GM23338 (cell line): ENCODE results near the gene TXLNG. TPM values are rescaled to one million over a fixed set of nuclear protein-coding genes. Genes with fewer than 3 reads are reported as not detected.

ENCODE experiments used
- ATAC-seq: fragments of 200-7000 bp; cut with Tn5 transposase; 3 replicates; pipeline ENCODE4 v1.9.1; 2020
- DNase-seq: peaks from one replicate; pipeline ENCODE4 v3.0.0-alpha.2; 2015; ENCODE audit warnings: low spot score
- H2AFZ ChIP-seq: fragments of 200-600 bp; sonication (generic); 2 replicates; pipeline ENCODE4 v1.8.0; 2016; ENCODE audit warnings: antibody characterized with exemption, mild to moderate bottlenecking, moderate library complexity
- H3F3A ChIP-seq: fragments of 200-600 bp; sonication (generic); replicated peaks from 2 replicates; pipeline ENCODE4 v1.8.0; 2017; ENCODE audit warnings: antibody characterized with exemption, mixed run types, low read depth
- H3K27ac ChIP-seq: fragments of 200-600 bp; sonication (generic); 2 replicates; pipeline ENCODE4 v1.6.1; 2016; ENCODE audit warnings: low read depth
- H3K27me3 ChIP-seq: fragments of 200-600 bp; sonication (generic); 2 replicates; pipeline ENCODE4 v1.8.0; 2016; ENCODE audit warnings: mild to moderate bottlenecking, mixed run types, moderate library complexity; ENCODE audit not compliant: insufficient read depth
- H3K36me3 ChIP-seq: fragments of 200-600 bp; sonication (generic); 2 replicates; pipeline ENCODE4 v1.8.0; 2016; ENCODE audit warnings: mild to moderate bottlenecking; ENCODE audit not compliant: insufficient read depth
- H3K4me1 ChIP-seq: fragments of 200-600 bp; sonication (generic); 2 replicates; pipeline ENCODE4 v1.8.0; 2016; ENCODE audit warnings: mild to moderate bottlenecking, moderate library complexity; ENCODE audit not compliant: insufficient read depth
- H3K4me2 ChIP-seq: fragments of 200-600 bp; sonication (generic); 2 replicates; pipeline ENCODE4 v1.7.1; 2017; ENCODE audit warnings: mixed run types
- H3K4me3 ChIP-seq: fragments of 200-600 bp; sonication (generic); 2 replicates; pipeline ENCODE4 v1.6.1; 2016; ENCODE audit warnings: mixed run types
- H3K79me2 ChIP-seq: fragments of 200-600 bp; sonication (generic); replicated peaks from 2 replicates; pipeline ENCODE4 v1.8.0; 2017; ENCODE audit warnings: mild to moderate bottlenecking; ENCODE audit not compliant: insufficient read depth
- H3K9me2 ChIP-seq: fragments of 200-600 bp; sonication (generic); 2 replicates; pipeline ENCODE4 v1.8.0; 2017; ENCODE audit not compliant: insufficient read depth
- H4K20me1 ChIP-seq: fragments of 200-600 bp; sonication (generic); replicated peaks from 2 replicates; pipeline ENCODE4 v1.8.0; 2017; ENCODE audit warnings: mild to moderate bottlenecking; ENCODE audit not compliant: insufficient read depth
- H3K27ac Mint-ChIP-seq: 2 replicates; pipeline ENCODE4 v1.8.0; 2020; ENCODE audit warnings: inconsistent platforms, mild to moderate bottlenecking, moderate library complexity, mixed read lengths
- H3K27me3 Mint-ChIP-seq: 3 replicates; pipeline ENCODE4 v1.8.0; 2022; ENCODE audit warnings: low read depth, mild to moderate bottlenecking, moderate library complexity, mixed read lengths, inconsistent platforms; ENCODE audit not compliant: insufficient read depth, poor library complexity
- H3K36me3 Mint-ChIP-seq: 3 replicates; pipeline ENCODE4 v1.8.0; 2021; ENCODE audit warnings: low read depth, mild to moderate bottlenecking, inconsistent platforms, moderate library complexity, mixed read lengths
- H3K4me1 Mint-ChIP-seq: 3 replicates; pipeline ENCODE4 v1.8.0; 2020; ENCODE audit warnings: mild to moderate bottlenecking, inconsistent platforms, mixed read lengths
- H3K4me3 Mint-ChIP-seq: 3 replicates; pipeline ENCODE4 v1.8.0; 2021; ENCODE audit warnings: moderate library complexity, mild to moderate bottlenecking, inconsistent platforms, mixed read lengths
- H3K9me3 Mint-ChIP-seq: 3 replicates; pipeline ENCODE4 v1.8.0; 2020; ENCODE audit warnings: moderate library complexity, mild to moderate bottlenecking, inconsistent platforms, mixed read lengths
- ETS1 ChIP-seq: IDR thresholded peaks from 2 replicates; pipeline ENCODE4 v1.6.1; 2016; ENCODE audit warnings: antibody characterized with exemption
- EZH2 ChIP-seq: fragments of 200-600 bp; sonication (generic); IDR thresholded peaks from one replicate; pipeline ENCODE4 v1.8.0; 2017; ENCODE audit warnings: antibody characterized with exemption, mild to moderate bottlenecking, low read depth; ENCODE audit not compliant: unreplicated experiment
- POLR2AphosphoS5 ChIP-seq: IDR thresholded peaks from 2 replicates; pipeline ENCODE4 v1.6.1; 2016; ENCODE audit warnings: antibody characterized with exemption, low read depth
- REST ChIP-seq: IDR thresholded peaks from one replicate; pipeline ENCODE4 v1.6.1; 2018; ENCODE audit warnings: antibody characterized with exemption; ENCODE audit not compliant: unreplicated experiment
- ZNF114 ChIP-seq: fragments of 250-450 bp; sonication (Bioruptor Pico); IDR thresholded peaks from 2 replicates; pipeline ENCODE4 v1.5.0; 2020; ENCODE audit warnings: mild to moderate bottlenecking, moderate library complexity
- ZNF331 ChIP-seq: fragments of 250-450 bp; sonication (Bioruptor Pico); IDR thresholded peaks from 2 replicates; pipeline ENCODE4 v1.5.0; 2020; ENCODE audit warnings: low read depth, mild to moderate bottlenecking, moderate library complexity
- ZNF462 ChIP-seq: fragments of 250-450 bp; sonication (Bioruptor Pico); IDR thresholded peaks from 2 replicates; pipeline ENCODE4 v1.5.0; 2020; ENCODE audit warnings: mild to moderate bottlenecking, moderate library complexity
- polyA plus RNA-seq: library from polyadenylated mRNA; unstranded; fragments of >200 nt; fragmentation: Nextera tagmentation; extraction: Ambion mirVana; gene quantifications from 2 replicates; pipeline ENCODE4 v1.2.1, GENCODE V29; 2016
- total RNA-seq: library from RNA; depleted of rRNA; stranded (reverse); fragments of >200 nt; shearing (Covaris generic); gene quantifications from 2 replicates; pipeline ENCODE4 v1.2.3, GENCODE V29; 2014

The TXLNG gene
- total and polyA plus RNA-seq, 2 experiments from 2014 or later = 45.3 to 48.4 TPM

- no peaks in the 10 kb centered on the region for H3K9me3 Mint-ChIP-seq
- peak overlapping the region; percentile 73 for H3K4me3 ChIP-seq
- 0 out of 2 replicates have a peak, but pooled peaks cover 6% of the 10 kb centered on the region for H3K36me3 ChIP-seq
- peaks cover 53% of the 10 kb centered on the region for H3K79me2 ChIP-seq
- no peaks in the 10 kb centered on the region for H3K27me3 ChIP-seq
- H3K4me2 ChIP-seq = peak overlapping the region; percentile 85
- peaks cover 9% of the 10 kb centered on the region; the same call in 1 of the 2 replicates for H3K4me1 ChIP-seq
- peaks cover 7% of the 10 kb centered on the region; the same call in 2 of the 3 replicates for H3K4me1 Mint-ChIP-seq
- peaks cover 5% of the 10 kb centered on the region for H3K27me3 Mint-ChIP-seq
- H3F3A ChIP-seq = no peaks in the 10 kb centered on the region
- H2AFZ ChIP-seq = no peak overlapping the region
- ATAC-seq = peak; percentile 44
- H3K27ac Mint-ChIP-seq = no peak overlapping the region
- H3K4me3 Mint-ChIP-seq = peak overlapping the region; percentile 95
- peaks cover 26% of the 10 kb centered on the region for H3K36me3 Mint-ChIP-seq
- no peak overlapping the region for H3K27ac ChIP-seq
- DNase-seq = peak; percentile 33
- no peaks in the 10 kb centered on the region for H3K9me2 ChIP-seq
- no peak for TF ChIP-seq ZNF331
- TF ChIP-seq ETS1 = no peak
- no peak for TF ChIP-seq REST
- TF ChIP-seq ZNF462 = no peak
- TF ChIP-seq EZH2 = no peak
- TF ChIP-seq POLR2AphosphoS5 = no peak
- no peak for TF ChIP-seq ZNF114 (CRISPR knock-in tag)
- H4K20me1 ChIP-seq = peaks cover 22% of the 10 kb centered on the region
These were observed 797 bp downstream of the TXLNG start for GRCh38 chrX:16786791-16787735.
